Trophoblast cell (in vitro differentiated cells and primary cell): ENCODE measurements around the gene CBX4.

Source experiments
- DNase-seq, 2 donors: peaks; one replicate each; pipeline ENCODE4 v3.0.0-alpha.2; 2016
- H2AFZ ChIP-seq: 2 replicates; pipeline ENCODE4 v1.6.1; 2013; ENCODE audit warnings: low read length, moderate library complexity, mild to moderate bottlenecking; ENCODE audit not compliant: insufficient read depth, poor library complexity
- H2AK5ac ChIP-seq: 2 replicates; pipeline ENCODE4 v1.6.1; 2013; ENCODE audit warnings: mild to moderate bottlenecking, low read length
- H2BK120ac ChIP-seq: 2 replicates; pipeline ENCODE4 v1.6.1; 2013; ENCODE audit warnings: low read length, mild to moderate bottlenecking, moderate library complexity; ENCODE audit not compliant: insufficient read depth, poor library complexity
- H2BK12ac ChIP-seq: 2 replicates; pipeline ENCODE4 v1.6.1; 2013; ENCODE audit warnings: mild to moderate bottlenecking, low read length, moderate library complexity
- H2BK5ac ChIP-seq: 2 replicates; pipeline ENCODE4 v1.6.1; 2013; ENCODE audit warnings: low read length, low read depth, moderate library complexity, mild to moderate bottlenecking; ENCODE audit not compliant: poor library complexity
- H3K14ac ChIP-seq: 2 replicates; pipeline ENCODE4 v1.6.1; 2013; ENCODE audit warnings: mild to moderate bottlenecking, low read length
- H3K18ac ChIP-seq: 2 replicates; pipeline ENCODE4 v1.6.1; 2013; ENCODE audit warnings: mild to moderate bottlenecking, low read length
- H3K23ac ChIP-seq: 2 replicates; pipeline ENCODE4 v1.6.1; 2013; ENCODE audit warnings: low read length
- H3K27ac ChIP-seq: 2 replicates; pipeline ENCODE4 v1.5.1; 2013; ENCODE audit warnings: low read depth, mild to moderate bottlenecking, inconsistent platforms, low read length, moderate library complexity
- H3K27me3 ChIP-seq: 2 replicates; pipeline ENCODE4 v1.6.1; 2013; ENCODE audit warnings: inconsistent platforms, mild to moderate bottlenecking, low read length, moderate library complexity; ENCODE audit not compliant: insufficient read depth
- H3K36me3 ChIP-seq, 2 experiments: 1 replicate in 1 of 2; 2 replicates in 1 of 2; pipeline ENCODE4 v1.6.1; 2013; ENCODE audit warnings: low read length in 2 of 2, mild to moderate bottlenecking in 2 of 2, moderate library complexity in 1 of 2; ENCODE audit not compliant: insufficient read depth in 2 of 2, control insufficient read depth in 1 of 2
- H3K4ac ChIP-seq: 2 replicates; pipeline ENCODE4 v1.6.1; 2013; ENCODE audit warnings: low read depth, mild to moderate bottlenecking, low read length, moderate library complexity
- H3K4me1 ChIP-seq, 2 experiments: 1 replicate in 1 of 2; 2 replicates in 1 of 2; pipeline ENCODE4 v1.6.1; 2013; ENCODE audit warnings: low read length in 2 of 2, mild to moderate bottlenecking in 2 of 2, moderate library complexity in 1 of 2; ENCODE audit not compliant: insufficient read depth in 2 of 2, control insufficient read depth in 1 of 2
- H3K4me2 ChIP-seq: 2 replicates; pipeline ENCODE4 v1.6.1; 2013; ENCODE audit warnings: inconsistent platforms, mild to moderate bottlenecking, low read length, moderate library complexity
- H3K4me3 ChIP-seq: 2 replicates; pipeline ENCODE4 v1.5.1; 2013; ENCODE audit warnings: mild to moderate bottlenecking, low read depth, low read length, inconsistent platforms
- H3K79me1 ChIP-seq: one replicate; pipeline ENCODE4 v1.6.1; 2013; ENCODE audit warnings: low read length
- H3K79me2 ChIP-seq: 2 replicates; pipeline ENCODE4 v1.6.1; 2013; ENCODE audit warnings: low read length, mild to moderate bottlenecking; ENCODE audit not compliant: control insufficient read depth, insufficient read depth, poor library complexity
- H3K9ac ChIP-seq: 2 replicates; pipeline ENCODE4 v1.6.1; 2013; ENCODE audit warnings: mild to moderate bottlenecking, low read length
- H3K9me3 ChIP-seq: 2 replicates; pipeline ENCODE4 v1.6.1; 2013; ENCODE audit warnings: low read depth, mild to moderate bottlenecking, control low read depth, inconsistent platforms, low read length; ENCODE audit not compliant: insufficient read depth
- H4K12ac ChIP-seq: 2 replicates; pipeline ENCODE4 v1.6.1; 2013; ENCODE audit warnings: low read depth, mild to moderate bottlenecking, low read length, moderate library complexity
- H4K8ac ChIP-seq: 2 replicates; pipeline ENCODE4 v1.6.1; 2013; ENCODE audit warnings: low read depth, mild to moderate bottlenecking, low read length, moderate library complexity
- H4K91ac ChIP-seq: one replicate; pipeline ENCODE4 v1.6.1; 2013; ENCODE audit warnings: low read depth, mild to moderate bottlenecking, low read length, moderate library complexity
- WGBS: extraction: QIAGEN DNeasy Blood & Tissue Kit; methylation state at CpG from one replicate; pipeline ENCODE4 v1.1.7; 2013; ENCODE audit warnings: missing lambda C conversion rate; ENCODE audit not compliant: insufficient read length, insufficient coverage; ENCODE audit errors: extremely low coverage; 5-methylcytosine and 5-hydroxymethylcytosine counted together

The CBX4 gene

GRCh38 chr17:79878329-79878947, 39.2 kb upstream of the CBX4 start:
- H3K27ac ChIP-seq = no peak overlapping the region
- no peak overlapping the region for H4K8ac ChIP-seq
- no peak for DNase-seq
- WGBS = no CpG with 5 or more reads among the region's 10 CpGs
- no peaks in the 10 kb centered on the region for H3K79me2 ChIP-seq
- no peak overlapping the region for H3K14ac ChIP-seq
- no peaks in the 10 kb centered on the region for H3K36me3 ChIP-seq
- H3K9ac ChIP-seq = no peak overlapping the region
- no peaks in the 10 kb centered on the region for H3K27me3 ChIP-seq
- H2BK5ac ChIP-seq = no peak overlapping the region
- H3K18ac ChIP-seq = no peak overlapping the region
- H3K4me1 ChIP-seq = no peaks in the 10 kb centered on the region
- H3K4ac ChIP-seq = no peak overlapping the region
- no peak overlapping the region for H4K12ac ChIP-seq
- H3K9me3 ChIP-seq = no peaks in the 10 kb centered on the region
- H3K4me3 ChIP-seq = no peak overlapping the region
- no peak overlapping the region for H2BK120ac ChIP-seq
- H3K23ac ChIP-seq = no peak overlapping the region
- H3K79me1 ChIP-seq = no peaks in the 10 kb centered on the region
- no peak overlapping the region for H2AFZ ChIP-seq
- H2BK12ac ChIP-seq = no peak overlapping the region
- no peak overlapping the region for H3K4me2 ChIP-seq
- H2AK5ac ChIP-seq = no peak overlapping the region
- H4K91ac ChIP-seq = no peak overlapping the region

- Histone ChIP-seq H4K91ac (no peak overlapping the region), H3K4me1 (no peaks in the 10 kb centered on the region), H2BK12ac (no peak overlapping the region), H3K36me3 (no peaks in the 10 kb centered on the region), H3K4me3 (no peak overlapping the region), H2BK120ac (no peak overlapping the region), H3K4me2 (no peak overlapping the region), H4K12ac (no peak overlapping the region), H2BK5ac (no peak overlapping the region), H3K79me1 (no peaks in the 10 kb centered on the region), H3K27me3 (no peaks in the 10 kb centered on the region), H3K4ac (no peak overlapping the region), H3K79me2 (no peaks in the 10 kb centered on the region), H3K9me3 (no peaks in the 10 kb centered on the region), H3K27ac (no peak overlapping the region), H2AFZ (no peak overlapping the region), H3K14ac (no peak overlapping the region), H2AK5ac (no peak overlapping the region), H3K9ac (no peak overlapping the region), H4K8ac (no peak overlapping the region), H3K18ac (no peak overlapping the region), H3K23ac (no peak overlapping the region)
- DNase-seq = no peak
- WGBS = no CpG with 5 or more reads among the region's 6 CpGs
These were observed 37.8 kb upstream of the CBX4 start for GRCh38 chr17:79877041-79877440.

- H3K4me3 ChIP-seq = no peak overlapping the region
- no CpG with 5 or more reads among the region's 4 CpGs for WGBS
- no peak overlapping the region for H4K8ac ChIP-seq
- no peak overlapping the region for H4K91ac ChIP-seq
- no peaks in the 10 kb centered on the region for H3K36me3 ChIP-seq
- no peaks in the 10 kb centered on the region for H3K4me1 ChIP-seq
- H3K79me2 ChIP-seq = no peaks in the 10 kb centered on the region
- no peak for DNase-seq
- no peaks in the 10 kb centered on the region for H3K79me1 ChIP-seq
- no peak overlapping the region for H2BK12ac ChIP-seq
- H4K12ac ChIP-seq = no peak overlapping the region
- H2AFZ ChIP-seq = no peak overlapping the region
- H2BK5ac ChIP-seq = no peak overlapping the region
- H3K18ac ChIP-seq = no peak overlapping the region
- H3K9me3 ChIP-seq = no peaks in the 10 kb centered on the region
- H3K23ac ChIP-seq = no peak overlapping the region
- no peak overlapping the region for H2BK120ac ChIP-seq
- H3K9ac ChIP-seq = no peak overlapping the region
- H3K14ac ChIP-seq = no peak overlapping the region
- H3K27me3 ChIP-seq = no peaks in the 10 kb centered on the region
- H2AK5ac ChIP-seq = no peak overlapping the region
- H3K4me2 ChIP-seq = no peak overlapping the region
- H3K4ac ChIP-seq = no peak overlapping the region
- no peak overlapping the region for H3K27ac ChIP-seq
These were observed 36.3 kb upstream of the CBX4 start for GRCh38 chr17:79875511-79875910.

DNA sequence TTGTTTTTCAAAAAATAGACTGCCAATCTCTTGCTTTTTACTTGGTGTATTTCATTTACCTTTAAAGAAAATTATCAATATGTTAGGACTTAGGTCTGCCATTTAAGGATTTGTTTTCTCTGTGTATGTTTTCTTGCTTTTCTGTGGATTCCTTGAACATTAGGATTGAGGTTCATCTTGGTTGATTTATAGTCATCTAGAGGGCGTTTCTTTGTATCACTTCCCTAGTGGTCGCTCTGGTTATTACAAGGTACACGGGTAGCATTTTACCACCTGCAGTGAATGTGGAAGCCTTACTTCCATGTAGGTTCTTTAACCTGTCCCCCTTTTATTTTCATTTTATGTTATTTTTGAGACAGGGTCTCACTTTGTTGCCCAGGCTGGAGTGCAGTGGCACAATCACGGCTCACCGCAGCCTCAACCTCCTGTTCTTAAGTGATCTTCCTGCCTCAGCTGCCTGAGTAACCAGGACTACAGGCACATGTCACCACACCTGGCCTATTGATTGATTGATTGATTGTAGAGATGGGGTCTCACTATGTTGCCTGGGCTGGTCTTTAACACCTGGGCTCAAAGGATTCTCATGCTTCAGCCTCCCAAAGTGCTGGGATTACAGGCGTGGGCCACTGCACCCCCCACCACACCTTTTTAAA, 35.2 kb upstream of the CBX4 start:
- H3K27ac ChIP-seq = no peak overlapping the region
- WGBS = no CpG with 5 or more reads among the region's 6 CpGs
- H4K12ac ChIP-seq = no peak overlapping the region
- no peaks in the 10 kb centered on the region for H3K79me1 ChIP-seq
- H3K4ac ChIP-seq = no peak overlapping the region
- peak in 1 of 2 donors; percentile 43 for DNase-seq
- no peaks in the 10 kb centered on the region for H3K9me3 ChIP-seq
- H2BK120ac ChIP-seq = no peak overlapping the region
- H2AK5ac ChIP-seq = no peak overlapping the region
- no peaks in the 10 kb centered on the region for H3K27me3 ChIP-seq
- H3K23ac ChIP-seq = no peak overlapping the region
- no peak overlapping the region for H3K18ac ChIP-seq
- H3K4me1 ChIP-seq = no peaks in the 10 kb centered on the region
- H3K4me3 ChIP-seq = no peak overlapping the region
- no peak overlapping the region for H2AFZ ChIP-seq
- no peak overlapping the region for H4K8ac ChIP-seq
- H2BK12ac ChIP-seq = no peak overlapping the region
- no peaks in the 10 kb centered on the region for H3K79me2 ChIP-seq
- no peak overlapping the region for H3K4me2 ChIP-seq
- no peak overlapping the region for H2BK5ac ChIP-seq
- H3K36me3 ChIP-seq = no peaks in the 10 kb centered on the region
- H4K91ac ChIP-seq = no peak overlapping the region
- no peak overlapping the region for H3K9ac ChIP-seq
- H3K14ac ChIP-seq = no peak overlapping the region
